Uterus (tissue), 2 donors: ENCODE data around the gene CENPX.

Experiments used
- POLR2A ChIP-seq, 2 donors: fragments of 450-650 bp; IDR thresholded peaks; one replicate each; pipeline ENCODE4 v1.6.1; 2016; ENCODE audit warnings: antibody characterized with exemption in 2 of 2, mild to moderate bottlenecking in 1 of 2, moderate library complexity in 1 of 2
- TF ChIP-seq, protein P1 (sequence below), 4 experiments: fragments of 200-600 bp in 2 of 4; fragments of 450-650 bp in 2 of 4; sonication (generic) in 2 of 4; IDR thresholded peaks; one replicate each; pipeline ENCODE4 v1.5.1; 2016 to 2019; ENCODE audit warnings: antibody characterized with exemption in 4 of 4, mild to moderate bottlenecking in 2 of 4, moderate library complexity in 1 of 4

DNA sequence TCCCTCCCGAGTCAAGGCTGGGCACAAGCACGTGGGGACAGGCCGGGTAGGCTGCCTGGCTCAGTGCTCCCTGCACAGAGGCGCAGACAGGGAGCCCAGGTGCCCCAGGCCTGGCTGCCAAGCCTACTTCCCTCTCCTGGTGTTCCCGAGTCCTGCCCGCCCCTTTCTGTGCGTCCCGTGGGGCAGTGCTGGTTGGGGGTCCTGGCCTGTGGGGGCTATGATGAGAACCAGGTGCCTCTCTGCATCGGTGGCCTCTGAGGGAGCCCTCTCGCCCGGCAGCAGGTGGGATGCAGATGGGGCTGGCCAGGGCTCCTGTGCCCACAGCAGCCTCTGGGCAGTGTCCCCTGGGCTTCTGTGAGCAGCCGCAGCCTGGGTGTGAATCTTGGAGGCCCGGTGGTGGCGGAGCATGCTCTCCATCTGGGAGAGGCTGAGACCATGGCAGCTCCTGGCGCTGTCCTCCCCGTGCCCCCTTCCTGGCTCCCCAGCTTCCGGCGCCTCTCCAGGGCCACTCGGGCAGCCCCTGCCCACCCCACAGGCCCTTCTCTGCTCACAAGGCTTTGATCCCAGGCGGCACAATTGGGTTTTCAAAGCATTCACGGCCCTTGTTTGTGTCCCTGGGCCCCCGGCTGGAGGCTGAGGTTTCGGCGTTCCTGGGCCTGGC lies 7.2 kb downstream of the CENPX start:
- no peak for TF ChIP-seq POLR2A (IDR thresholded peaks at IDR 0.05)
- TF ChIP-seq, protein P1, sequence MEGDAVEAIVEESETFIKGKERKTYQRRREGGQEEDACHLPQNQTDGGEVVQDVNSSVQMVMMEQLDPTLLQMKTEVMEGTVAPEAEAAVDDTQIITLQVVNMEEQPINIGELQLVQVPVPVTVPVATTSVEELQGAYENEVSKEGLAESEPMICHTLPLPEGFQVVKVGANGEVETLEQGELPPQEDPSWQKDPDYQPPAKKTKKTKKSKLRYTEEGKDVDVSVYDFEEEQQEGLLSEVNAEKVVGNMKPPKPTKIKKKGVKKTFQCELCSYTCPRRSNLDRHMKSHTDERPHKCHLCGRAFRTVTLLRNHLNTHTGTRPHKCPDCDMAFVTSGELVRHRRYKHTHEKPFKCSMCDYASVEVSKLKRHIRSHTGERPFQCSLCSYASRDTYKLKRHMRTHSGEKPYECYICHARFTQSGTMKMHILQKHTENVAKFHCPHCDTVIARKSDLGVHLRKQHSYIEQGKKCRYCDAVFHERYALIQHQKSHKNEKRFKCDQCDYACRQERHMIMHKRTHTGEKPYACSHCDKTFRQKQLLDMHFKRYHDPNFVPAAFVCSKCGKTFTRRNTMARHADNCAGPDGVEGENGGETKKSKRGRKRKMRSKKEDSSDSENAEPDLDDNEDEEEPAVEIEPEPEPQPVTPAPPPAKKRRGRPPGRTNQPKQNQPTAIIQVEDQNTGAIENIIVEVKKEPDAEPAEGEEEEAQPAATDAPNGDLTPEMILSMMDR (IDR thresholded peaks at IDR 0.05) = no peak
